Neural progenitor cell (in vitro differentiated cells): ENCODE data around the gene ASCL5. TPM values are rescaled to one million over a fixed set of nuclear protein-coding genes. Genes with fewer than 3 reads are reported as not detected.

Experiments
- DNase-seq: peaks from one replicate; pipeline ENCODE4 v3.0.0-alpha.2; 2016; ENCODE audit warnings: low spot score
- H2AFZ ChIP-seq: fragments of 200-600 bp; sonication (generic); replicated peaks from 2 replicates; pipeline ENCODE4 v1.6.1; 2016; ENCODE audit warnings: antibody characterized with exemption
- H3F3A ChIP-seq: fragments of 200-600 bp; sonication (generic); 2 replicates; pipeline ENCODE4 v1.6.1; 2016; ENCODE audit warnings: antibody characterized with exemption, low read depth
- H3K27ac ChIP-seq: fragments of 200-600 bp; sonication (generic); 2 replicates; pipeline ENCODE4 v1.5.1; 2016; ENCODE audit warnings: mild to moderate bottlenecking
- H3K27me3 ChIP-seq: fragments of 200-600 bp; sonication (generic); 2 replicates; pipeline ENCODE4 v1.6.1; 2016; ENCODE audit warnings: mild to moderate bottlenecking, moderate library complexity
- H3K36me3 ChIP-seq: fragments of 200-600 bp; sonication (generic); 2 replicates; pipeline ENCODE4 v1.5.1; 2016
- H3K4me1 ChIP-seq: fragments of 200-600 bp; sonication (generic); 2 replicates; pipeline ENCODE4 v1.6.1; 2016; ENCODE audit warnings: mixed run types
- H3K4me2 ChIP-seq: fragments of 200-600 bp; sonication (generic); 2 replicates; pipeline ENCODE4 v1.6.1; 2016
- H3K4me3 ChIP-seq: fragments of 200-600 bp; sonication (generic); 2 replicates; pipeline ENCODE4 v1.5.1; 2016
- H3K79me2 ChIP-seq: fragments of 200-600 bp; sonication (generic); 2 replicates; pipeline ENCODE4 v1.6.1; 2016; ENCODE audit warnings: low read depth
- H3K9ac ChIP-seq: fragments of 200-600 bp; sonication (generic); 2 replicates; pipeline ENCODE4 v1.6.1; 2016
- H3K9me3 ChIP-seq: fragments of 200-600 bp; sonication (generic); 2 replicates; pipeline ENCODE4 v1.5.1; 2016; ENCODE audit warnings: low read depth
- H4K20me1 ChIP-seq: fragments of 200-600 bp; sonication (generic); 2 replicates; pipeline ENCODE4 v1.6.1; 2016; ENCODE audit warnings: low read depth
- H3K27ac Mint-ChIP-seq: 3 replicates; pipeline ENCODE4 v1.8.0; 2021; ENCODE audit warnings: mixed read lengths
- H3K27me3 Mint-ChIP-seq: 2 replicates; pipeline ENCODE4 v1.8.0; 2022; ENCODE audit warnings: low read depth, mild to moderate bottlenecking, inconsistent platforms, moderate library complexity, mixed read lengths; ENCODE audit not compliant: insufficient read depth
- H3K36me3 Mint-ChIP-seq: 3 replicates; pipeline ENCODE4 v1.8.0; 2021; ENCODE audit warnings: mixed read lengths
- H3K4me1 Mint-ChIP-seq: 3 replicates; pipeline ENCODE4 v1.8.0; 2021; ENCODE audit warnings: mixed read lengths
- H3K4me3 Mint-ChIP-seq: 3 replicates; pipeline ENCODE4 v1.8.0; 2021; ENCODE audit warnings: mild to moderate bottlenecking, moderate library complexity, mixed read lengths
- H3K9me3 Mint-ChIP-seq: 3 replicates; pipeline ENCODE4 v1.8.0; 2020; ENCODE audit warnings: mixed read lengths
- CTCF ChIP-seq: fragments of 200-600 bp; sonication (generic); IDR thresholded peaks from 2 replicates; pipeline ENCODE4 v1.5.1; 2017; ENCODE audit warnings: antibody characterized with exemption, mild to moderate bottlenecking
- EZH2 ChIP-seq: fragments of 200-600 bp; sonication (generic); IDR thresholded peaks from 2 replicates; pipeline ENCODE4 v1.6.1; 2017; ENCODE audit warnings: antibody characterized with exemption, mild to moderate bottlenecking, moderate library complexity
- EZH2phosphoT487 ChIP-seq: fragments of 200-600 bp; sonication (generic); IDR thresholded peaks from 2 replicates; pipeline ENCODE4 v1.6.1; 2017; ENCODE audit warnings: antibody characterized with exemption
- total RNA-seq: library from RNA; depleted of rRNA; stranded (reverse); fragments of >200 nt; gene quantifications from 2 replicates; pipeline ENCODE4 v1.2.3, GENCODE V29; 2015; ENCODE audit warnings: low replicate concordance

Gene ASCL5
- total RNA-seq, 1 donor from 2014 or later: not detected

- Histone ChIP-seq H4K20me1 (no peaks in the 10 kb centered on the region), H3K27ac (no peak overlapping the region), H3K36me3 (no peaks in the 10 kb centered on the region), H2AFZ (no peak overlapping the region), H3K9ac (no peak overlapping the region), H3K4me1 (peaks cover 11% of the 10 kb centered on the region), H3K4me2 (no peak overlapping the region), H3F3A (no peaks in the 10 kb centered on the region), H3K4me3 (no peak overlapping the region), H3K79me2 (no peaks in the 10 kb centered on the region), H3K27me3 (peaks cover 54% of the 10 kb centered on the region), H3K9me3 (no peaks in the 10 kb centered on the region)
- no peaks in the 10 kb centered on the region for H3K9me3 Mint-ChIP-seq
- TF ChIP-seq EZH2 (no peak), EZH2phosphoT487 (no peak), CTCF (no peak)
- H3K4me3 Mint-ChIP-seq: peak overlapping the region; percentile 75
- H3K4me1 Mint-ChIP-seq: peaks cover 45% of the 10 kb centered on the region
- DNase-seq: no peak
- peak overlapping the region; percentile 33 for H3K27ac Mint-ChIP-seq
- H3K36me3 Mint-ChIP-seq: no peaks in the 10 kb centered on the region
- peaks cover 11% of the 10 kb centered on the region for H3K27me3 Mint-ChIP-seq
Measured at GRCh38 chr1:201116091-201116490, 10.9 kb downstream of the ASCL5 start.

- Histone ChIP-seq H3K36me3 (no peaks in the 10 kb centered on the region), H3K79me2 (no peaks in the 10 kb centered on the region), H3K4me3 (peak overlapping the region; percentile 57), H3K4me1 (peaks cover 11% of the 10 kb centered on the region), H4K20me1 (no peaks in the 10 kb centered on the region), H2AFZ (no peak overlapping the region), H3K9ac (no peak overlapping the region), H3K27me3 (peaks cover 54% of the 10 kb centered on the region), H3F3A (no peaks in the 10 kb centered on the region), H3K9me3 (no peaks in the 10 kb centered on the region), H3K27ac (no peak overlapping the region), H3K4me2 (peak overlapping the region; percentile 89)
- H3K9me3 Mint-ChIP-seq: no peaks in the 10 kb centered on the region
- H3K4me3 Mint-ChIP-seq: peak overlapping the region; percentile 75
- TF ChIP-seq CTCF: no peak
- no peak for TF ChIP-seq EZH2phosphoT487
- TF ChIP-seq EZH2: no peak
- H3K36me3 Mint-ChIP-seq: no peaks in the 10 kb centered on the region
- H3K27me3 Mint-ChIP-seq: peaks cover 11% of the 10 kb centered on the region
- DNase-seq: no peak
- no peak overlapping the region for H3K27ac Mint-ChIP-seq
- H3K4me1 Mint-ChIP-seq: peaks cover 47% of the 10 kb centered on the region
Measured at GRCh38 chr1:201115390-201115937, 11.5 kb downstream of the ASCL5 start.

- H3K36me3 ChIP-seq: no peaks in the 10 kb centered on the region
- Mint-ChIP-seq H3K9me3 (no peaks in the 10 kb centered on the region), H3K27ac (peak overlapping the region; percentile 72), H3K4me3 (peak overlapping the region; percentile 89), H3K4me1 (peaks cover 45% of the 10 kb centered on the region), H3K36me3 (no peaks in the 10 kb centered on the region), H3K27me3 (peaks cover 8% of the 10 kb centered on the region)
- peaks cover 54% of the 10 kb centered on the region for H3K27me3 ChIP-seq
- H3K4me2 ChIP-seq: peak overlapping the region; percentile 89
- no peak overlapping the region for H3K27ac ChIP-seq
- no peaks in the 10 kb centered on the region for H3K9me3 ChIP-seq
- peaks cover 11% of the 10 kb centered on the region for H3K4me1 ChIP-seq
- DNase-seq: peak; percentile 95
- H3F3A ChIP-seq: no peaks in the 10 kb centered on the region
- H2AFZ ChIP-seq: peak overlapping the region; percentile 98
- H3K9ac ChIP-seq: no peak overlapping the region
- TF ChIP-seq EZH2 (peak; percentile 74), EZH2phosphoT487 (peak; percentile 56), CTCF (peak; percentile 79)
- H3K79me2 ChIP-seq: no peaks in the 10 kb centered on the region
- no peaks in the 10 kb centered on the region for H4K20me1 ChIP-seq
- H3K4me3 ChIP-seq: peak overlapping the region; percentile 57
Measured at GRCh38 chr1:201114245-201115131, 12.5 kb downstream of the ASCL5 start.
